Uterus (tissue), 2 donors: ENCODE data around the gene MEGF8.

Source experiments
- POLR2A ChIP-seq, 2 donors: fragments of 450-650 bp; IDR thresholded peaks; one replicate each; pipeline ENCODE4 v1.6.1; 2016; ENCODE audit warnings: antibody characterized with exemption in 2 of 2, mild to moderate bottlenecking in 1 of 2, moderate library complexity in 1 of 2
- TF ChIP-seq, protein P1 (sequence below), 4 experiments: fragments of 200-600 bp in 2 of 4; fragments of 450-650 bp in 2 of 4; sonication (generic) in 2 of 4; IDR thresholded peaks; one replicate each; pipeline ENCODE4 v1.5.1; 2016 to 2019; ENCODE audit warnings: antibody characterized with exemption in 4 of 4, mild to moderate bottlenecking in 2 of 4, moderate library complexity in 1 of 4

DNA sequence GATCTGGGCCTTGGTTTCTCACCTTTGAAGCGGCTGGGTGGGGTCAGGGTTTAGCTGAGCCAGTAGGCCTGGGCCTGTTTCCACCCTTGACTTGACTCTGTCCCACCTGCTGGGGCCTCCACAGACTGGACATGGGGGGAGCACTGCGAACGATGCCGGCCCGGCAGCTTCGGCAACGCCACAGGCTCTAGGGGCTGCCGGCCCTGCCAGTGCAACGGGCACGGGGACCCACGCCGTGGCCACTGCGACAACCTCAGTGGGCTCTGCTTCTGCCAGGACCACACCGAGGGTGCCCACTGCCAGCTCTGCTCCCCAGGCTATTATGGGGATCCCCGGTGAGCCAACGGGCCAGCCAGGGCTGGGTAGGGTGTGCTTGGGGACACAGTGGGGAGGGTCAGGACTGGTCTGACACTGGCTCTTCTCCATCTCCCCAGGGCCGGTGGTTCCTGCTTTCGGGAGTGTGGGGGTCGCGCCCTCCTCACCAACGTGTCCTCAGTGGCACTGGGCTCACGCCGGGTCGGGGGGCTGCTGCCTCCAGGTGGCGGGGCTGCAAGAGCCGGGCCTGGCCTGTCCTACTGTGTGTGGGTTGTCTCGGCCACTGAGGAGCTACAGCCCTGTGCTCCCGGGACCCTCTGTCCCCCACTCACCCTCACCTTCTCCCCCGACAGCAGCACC is 28.0 kb downstream of the MEGF8 start:
- TF ChIP-seq, protein P1, sequence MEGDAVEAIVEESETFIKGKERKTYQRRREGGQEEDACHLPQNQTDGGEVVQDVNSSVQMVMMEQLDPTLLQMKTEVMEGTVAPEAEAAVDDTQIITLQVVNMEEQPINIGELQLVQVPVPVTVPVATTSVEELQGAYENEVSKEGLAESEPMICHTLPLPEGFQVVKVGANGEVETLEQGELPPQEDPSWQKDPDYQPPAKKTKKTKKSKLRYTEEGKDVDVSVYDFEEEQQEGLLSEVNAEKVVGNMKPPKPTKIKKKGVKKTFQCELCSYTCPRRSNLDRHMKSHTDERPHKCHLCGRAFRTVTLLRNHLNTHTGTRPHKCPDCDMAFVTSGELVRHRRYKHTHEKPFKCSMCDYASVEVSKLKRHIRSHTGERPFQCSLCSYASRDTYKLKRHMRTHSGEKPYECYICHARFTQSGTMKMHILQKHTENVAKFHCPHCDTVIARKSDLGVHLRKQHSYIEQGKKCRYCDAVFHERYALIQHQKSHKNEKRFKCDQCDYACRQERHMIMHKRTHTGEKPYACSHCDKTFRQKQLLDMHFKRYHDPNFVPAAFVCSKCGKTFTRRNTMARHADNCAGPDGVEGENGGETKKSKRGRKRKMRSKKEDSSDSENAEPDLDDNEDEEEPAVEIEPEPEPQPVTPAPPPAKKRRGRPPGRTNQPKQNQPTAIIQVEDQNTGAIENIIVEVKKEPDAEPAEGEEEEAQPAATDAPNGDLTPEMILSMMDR (IDR thresholded peaks at IDR 0.05), result no peak
- TF ChIP-seq POLR2A (IDR thresholded peaks at IDR 0.05), result no peak
